ENCODE measurements around the gene PRSS27.
"Not testable (repeated sequence)": the region's sequence is repeated elsewhere in the genome, so short reads cannot be mapped to it uniquely, and the experiment has no call there.

DNA sequence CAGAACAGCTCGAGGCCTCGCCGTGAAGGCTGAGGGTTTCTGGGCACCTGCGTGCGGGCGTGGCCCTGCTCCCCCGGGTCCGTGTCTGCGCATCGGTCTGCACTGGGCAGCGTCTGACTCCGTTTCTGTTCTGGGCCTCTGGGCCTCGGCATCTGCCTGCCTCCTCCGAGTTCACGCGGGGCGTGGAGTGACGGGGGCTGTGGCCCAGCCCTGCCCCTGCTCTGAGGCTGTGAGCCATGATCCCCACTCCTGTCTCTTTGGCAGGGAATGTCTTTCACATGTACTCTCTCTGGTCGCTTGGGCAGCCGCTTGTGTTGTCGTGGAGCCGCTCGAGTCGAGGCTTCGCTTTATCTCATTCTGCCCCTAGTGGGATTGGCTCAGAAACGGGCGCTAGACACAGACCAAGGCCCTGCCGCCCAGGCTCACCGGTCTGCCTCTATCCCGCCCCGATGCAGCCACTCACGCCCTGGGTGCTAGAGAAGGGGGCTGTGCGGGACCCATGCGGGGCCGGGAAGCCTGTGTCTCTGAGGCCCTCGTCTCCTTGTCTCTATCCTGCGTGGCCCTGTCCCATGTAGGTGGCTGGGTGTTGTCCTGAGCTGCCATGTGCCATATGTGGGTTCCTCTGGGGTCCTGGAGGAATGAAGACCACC is 23.3 kb downstream of the PRSS27 start:
- TF ChIP-seq, protein P1, sequence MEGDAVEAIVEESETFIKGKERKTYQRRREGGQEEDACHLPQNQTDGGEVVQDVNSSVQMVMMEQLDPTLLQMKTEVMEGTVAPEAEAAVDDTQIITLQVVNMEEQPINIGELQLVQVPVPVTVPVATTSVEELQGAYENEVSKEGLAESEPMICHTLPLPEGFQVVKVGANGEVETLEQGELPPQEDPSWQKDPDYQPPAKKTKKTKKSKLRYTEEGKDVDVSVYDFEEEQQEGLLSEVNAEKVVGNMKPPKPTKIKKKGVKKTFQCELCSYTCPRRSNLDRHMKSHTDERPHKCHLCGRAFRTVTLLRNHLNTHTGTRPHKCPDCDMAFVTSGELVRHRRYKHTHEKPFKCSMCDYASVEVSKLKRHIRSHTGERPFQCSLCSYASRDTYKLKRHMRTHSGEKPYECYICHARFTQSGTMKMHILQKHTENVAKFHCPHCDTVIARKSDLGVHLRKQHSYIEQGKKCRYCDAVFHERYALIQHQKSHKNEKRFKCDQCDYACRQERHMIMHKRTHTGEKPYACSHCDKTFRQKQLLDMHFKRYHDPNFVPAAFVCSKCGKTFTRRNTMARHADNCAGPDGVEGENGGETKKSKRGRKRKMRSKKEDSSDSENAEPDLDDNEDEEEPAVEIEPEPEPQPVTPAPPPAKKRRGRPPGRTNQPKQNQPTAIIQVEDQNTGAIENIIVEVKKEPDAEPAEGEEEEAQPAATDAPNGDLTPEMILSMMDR (IDR thresholded peaks at IDR 0.05; ENCODE audit: extremely low read depth in 1 of 2, insufficient read depth in 1 of 2, low read depth in 1 of 2, low read length in 2 of 2), result not testable (repeated sequence)
- TF ChIP-seq JUN (IDR thresholded peaks at IDR 0.05; ENCODE audit: borderline replicate concordance, insufficient read depth, insufficient read length, low read depth); MYC (IDR thresholded peaks at IDR 0.05; ENCODE audit: low read depth, low read length); POLR2A (IDR thresholded peaks at IDR 0.05; ENCODE audit: low read depth, low read length): not testable (repeated sequence)
- TF ChIP-seq, protein P2, sequence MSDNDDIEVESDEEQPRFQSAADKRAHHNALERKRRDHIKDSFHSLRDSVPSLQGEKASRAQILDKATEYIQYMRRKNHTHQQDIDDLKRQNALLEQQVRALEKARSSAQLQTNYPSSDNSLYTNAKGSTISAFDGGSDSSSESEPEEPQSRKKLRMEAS (IDR thresholded peaks at IDR 0.05; ENCODE audit: insufficient read depth, insufficient read length), result not testable (repeated sequence)

Data from endothelial cell of umbilical vein (primary cell).